ENCODE results near the gene TSPAN16.

GRCh38 chr19:11349171-11349570, 53.2 kb downstream of the TSPAN16 start:
- TF ChIP-seq, protein P1, sequence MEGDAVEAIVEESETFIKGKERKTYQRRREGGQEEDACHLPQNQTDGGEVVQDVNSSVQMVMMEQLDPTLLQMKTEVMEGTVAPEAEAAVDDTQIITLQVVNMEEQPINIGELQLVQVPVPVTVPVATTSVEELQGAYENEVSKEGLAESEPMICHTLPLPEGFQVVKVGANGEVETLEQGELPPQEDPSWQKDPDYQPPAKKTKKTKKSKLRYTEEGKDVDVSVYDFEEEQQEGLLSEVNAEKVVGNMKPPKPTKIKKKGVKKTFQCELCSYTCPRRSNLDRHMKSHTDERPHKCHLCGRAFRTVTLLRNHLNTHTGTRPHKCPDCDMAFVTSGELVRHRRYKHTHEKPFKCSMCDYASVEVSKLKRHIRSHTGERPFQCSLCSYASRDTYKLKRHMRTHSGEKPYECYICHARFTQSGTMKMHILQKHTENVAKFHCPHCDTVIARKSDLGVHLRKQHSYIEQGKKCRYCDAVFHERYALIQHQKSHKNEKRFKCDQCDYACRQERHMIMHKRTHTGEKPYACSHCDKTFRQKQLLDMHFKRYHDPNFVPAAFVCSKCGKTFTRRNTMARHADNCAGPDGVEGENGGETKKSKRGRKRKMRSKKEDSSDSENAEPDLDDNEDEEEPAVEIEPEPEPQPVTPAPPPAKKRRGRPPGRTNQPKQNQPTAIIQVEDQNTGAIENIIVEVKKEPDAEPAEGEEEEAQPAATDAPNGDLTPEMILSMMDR (IDR thresholded peaks at IDR 0.05), result no peak
- TF ChIP-seq POLR2A (IDR thresholded peaks at IDR 0.05), result no peak

Measured in testis (tissue), 2 donors.